Uterus (tissue), 4 donors: ENCODE results near the gene TNFSF9. TPM values are rescaled to one million over a fixed set of nuclear protein-coding genes. Genes with fewer than 3 reads are reported as not detected.
A peak's percentile ranks its signal among the peaks of the same experiment; 100 is the strongest.

ENCODE experiments used
- DNase-seq, 2 donors: peaks; one replicate each; pipeline ENCODE4 v3.0.0-alpha.2; 2019 to 2020
- H3K27ac ChIP-seq, 2 donors: fragments of 200-600 bp; sonication (generic); 1 replicate in 1 of 2; 2 replicates in 1 of 2; pipeline ENCODE4 v1.5.1; 2016 to 2018
- H3K27me3 ChIP-seq, 2 donors: fragments of 200-600 bp; sonication (generic); one replicate each; pipeline ENCODE4 v1.5.1; 2018 to 2019; ENCODE audit warnings: control low read depth in 1 of 2
- H3K36me3 ChIP-seq, 2 donors: fragments of 200-600 bp; sonication (generic); one replicate each; pipeline ENCODE4 v1.5.1; 2019; ENCODE audit warnings: control low read depth in 1 of 2
- H3K4me1 ChIP-seq, 2 donors: fragments of 200-600 bp; sonication (generic); one replicate each; pipeline ENCODE4 v1.5.1; 2018 to 2019; ENCODE audit warnings: control low read depth in 1 of 2
- H3K4me3 ChIP-seq, 2 donors: fragments of 200-600 bp; sonication (generic); 1 replicate in 1 of 2; 2 replicates in 1 of 2; pipeline ENCODE4 v1.5.1; 2018 to 2019; ENCODE audit warnings: mild to moderate bottlenecking in 1 of 2
- H3K9me3 ChIP-seq, 2 donors: fragments of 200-600 bp; sonication (generic); one replicate each; pipeline ENCODE4 v1.5.1; 2019; ENCODE audit warnings: control low read depth in 1 of 2
- POLR2A ChIP-seq, 2 donors: fragments of 450-650 bp; IDR thresholded peaks; one replicate each; pipeline ENCODE4 v1.6.1; 2016; ENCODE audit warnings: antibody characterized with exemption in 2 of 2, mild to moderate bottlenecking in 1 of 2, moderate library complexity in 1 of 2
- intact Hi-C: fragments of 100-400 bp; cut with DNase I; formaldehyde crosslinking; loops from one replicate; pipeline ENCODE4 v1.15.1; 2023; ENCODE audit warnings: low total_unique reads
- total RNA-seq, 4 donors: library from RNA; depleted of rRNA in 3 of 4; stranded (reverse); fragments of >200 nt in 3 of 4; gene quantifications; one replicate each; pipeline versions ENCODE4 v1.1.0 to v1.2.4, GENCODE V29; 2014 to 2023
- TF ChIP-seq, protein P1 (sequence below), 4 experiments: fragments of 200-600 bp in 2 of 4; fragments of 450-650 bp in 2 of 4; sonication (generic) in 2 of 4; IDR thresholded peaks; one replicate each; pipeline ENCODE4 v1.5.1; 2016 to 2019; ENCODE audit warnings: antibody characterized with exemption in 4 of 4, mild to moderate bottlenecking in 2 of 4, moderate library complexity in 1 of 4
- donor health status: DM: yes; HTN: yes; CAD: no.

Gene TNFSF9
- total RNA-seq, 4 donors from 2014 or later: 0.28 TPM; not detected in 3

DNA sequence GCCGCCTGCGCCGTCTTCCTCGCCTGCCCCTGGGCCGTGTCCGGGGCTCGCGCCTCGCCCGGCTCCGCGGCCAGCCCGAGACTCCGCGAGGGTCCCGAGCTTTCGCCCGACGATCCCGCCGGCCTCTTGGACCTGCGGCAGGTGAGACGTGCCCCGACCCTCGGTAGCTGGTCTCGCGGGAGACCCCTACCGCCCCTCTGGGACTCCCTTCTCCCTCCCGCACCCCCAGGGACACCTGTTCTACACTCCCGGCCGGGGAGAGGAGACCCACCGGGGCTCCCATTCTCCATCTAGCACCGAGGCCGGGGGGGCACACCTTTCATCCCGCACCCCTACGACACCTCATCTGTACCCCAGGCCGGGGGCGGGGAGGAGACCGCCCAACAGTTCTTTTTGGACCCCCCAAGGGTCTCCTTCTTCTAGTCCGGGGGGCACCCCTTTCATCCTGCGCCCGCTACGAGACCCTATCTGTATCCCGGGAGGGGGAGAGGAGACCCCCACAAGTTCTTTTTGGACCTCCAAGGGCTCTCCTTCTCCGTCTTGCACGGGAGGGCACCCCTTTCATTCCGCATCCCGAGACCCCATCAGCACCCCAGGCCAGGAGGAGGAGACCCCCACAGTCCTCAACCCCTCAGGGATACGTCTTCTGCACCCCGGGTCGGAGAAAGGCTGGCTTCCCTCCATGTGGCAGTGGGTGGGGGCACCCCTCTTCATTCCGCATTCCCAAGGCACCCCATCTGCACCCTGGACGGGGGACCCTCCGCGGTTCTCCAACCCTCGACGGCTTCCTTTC, 533 bp downstream of the TNFSF9 start:
- no peaks in the 10 kb centered on the region for H3K9me3 ChIP-seq

DNA sequence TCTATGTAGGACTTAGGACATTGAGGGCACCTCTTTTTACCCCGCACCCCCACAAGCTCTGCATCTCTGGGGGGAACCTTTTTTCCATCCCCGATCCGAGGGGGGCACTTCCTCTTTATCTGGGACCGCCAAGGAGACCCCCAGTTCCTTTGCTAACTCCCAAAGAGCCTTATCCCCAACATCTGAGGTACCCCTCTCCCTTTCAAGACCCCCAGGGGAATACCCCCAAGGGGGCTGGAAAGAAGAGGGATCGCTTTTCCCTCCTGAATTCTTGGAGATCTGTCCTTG, 1.1 kb downstream of the TNFSF9 start:
- Histone ChIP-seq H3K4me3 (no peak overlapping the region), H3K4me1 (peaks cover 0 to 6% of the 10 kb centered on the region in 2 donors), H3K36me3 (no peaks in the 10 kb centered on the region), H3K9me3 (no peaks in the 10 kb centered on the region), H3K27ac (no peak overlapping the region), H3K27me3 (peaks cover 0 to 4% of the 10 kb centered on the region in 2 donors)
- no peak for TF ChIP-seq POLR2A (IDR thresholded peaks at IDR 0.05)
- TF ChIP-seq, protein P1, sequence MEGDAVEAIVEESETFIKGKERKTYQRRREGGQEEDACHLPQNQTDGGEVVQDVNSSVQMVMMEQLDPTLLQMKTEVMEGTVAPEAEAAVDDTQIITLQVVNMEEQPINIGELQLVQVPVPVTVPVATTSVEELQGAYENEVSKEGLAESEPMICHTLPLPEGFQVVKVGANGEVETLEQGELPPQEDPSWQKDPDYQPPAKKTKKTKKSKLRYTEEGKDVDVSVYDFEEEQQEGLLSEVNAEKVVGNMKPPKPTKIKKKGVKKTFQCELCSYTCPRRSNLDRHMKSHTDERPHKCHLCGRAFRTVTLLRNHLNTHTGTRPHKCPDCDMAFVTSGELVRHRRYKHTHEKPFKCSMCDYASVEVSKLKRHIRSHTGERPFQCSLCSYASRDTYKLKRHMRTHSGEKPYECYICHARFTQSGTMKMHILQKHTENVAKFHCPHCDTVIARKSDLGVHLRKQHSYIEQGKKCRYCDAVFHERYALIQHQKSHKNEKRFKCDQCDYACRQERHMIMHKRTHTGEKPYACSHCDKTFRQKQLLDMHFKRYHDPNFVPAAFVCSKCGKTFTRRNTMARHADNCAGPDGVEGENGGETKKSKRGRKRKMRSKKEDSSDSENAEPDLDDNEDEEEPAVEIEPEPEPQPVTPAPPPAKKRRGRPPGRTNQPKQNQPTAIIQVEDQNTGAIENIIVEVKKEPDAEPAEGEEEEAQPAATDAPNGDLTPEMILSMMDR (IDR thresholded peaks at IDR 0.05): no peak
- DNase-seq: no peak
- intact Hi-C loops: no loop called here

More for the DNA sequence above, 533 bp downstream of the TNFSF9 start:
- peak in 1 of 2 donors; percentile 15 for DNase-seq
- TF ChIP-seq, protein P1 (IDR thresholded peaks at IDR 0.05): no peak
- TF ChIP-seq POLR2A (IDR thresholded peaks at IDR 0.05): no peak
- Histone ChIP-seq H3K27me3 (peaks cover 0 to 4% of the 10 kb centered on the region in 2 donors), H3K36me3 (no peaks in the 10 kb centered on the region), H3K4me1 (peaks cover 0 to 6% of the 10 kb centered on the region in 2 donors), H3K27ac (no peak overlapping the region), H3K4me3 (peak overlapping the region; percentile 34 to 37)
- intact Hi-C loops: no loop called here

DNA sequence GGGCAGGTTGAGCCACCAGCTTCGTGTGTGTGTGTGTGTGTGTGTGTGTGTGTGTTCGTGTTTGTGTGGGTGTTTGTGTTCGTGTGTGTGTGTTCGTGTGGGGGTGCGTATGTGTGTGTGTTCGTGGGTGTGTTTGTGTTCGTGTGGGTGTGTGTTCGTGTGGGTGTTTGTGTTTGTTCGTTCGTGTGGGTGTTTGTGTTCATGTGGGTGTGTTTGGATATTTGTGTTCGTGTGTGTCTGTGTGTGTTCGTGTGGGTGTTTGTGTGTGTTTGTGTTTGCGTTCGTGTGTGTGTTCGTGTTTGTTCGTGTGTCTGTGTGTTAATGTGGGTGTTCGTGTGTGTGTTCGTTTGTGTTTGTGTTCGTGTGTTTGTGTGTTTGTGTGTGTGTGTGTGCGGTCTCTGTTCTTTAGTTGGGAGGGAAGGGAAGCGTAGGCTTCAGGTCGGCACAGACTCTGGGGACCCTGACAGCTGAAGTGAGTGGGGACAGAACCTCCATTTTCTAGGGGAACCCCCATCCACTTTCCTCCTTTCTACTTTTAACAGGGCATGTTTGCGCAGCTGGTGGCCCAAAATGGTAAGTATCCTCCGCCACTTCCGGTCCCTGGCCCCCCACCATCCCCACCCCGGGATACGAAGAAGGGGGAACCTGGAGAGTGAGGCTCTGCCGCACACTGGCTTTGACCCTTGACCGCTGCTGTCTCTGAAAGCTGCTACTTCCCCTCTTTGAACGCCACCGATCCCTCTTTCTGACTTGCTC, 1.6 kb downstream of the TNFSF9 start:
- intact Hi-C loops: no loop called here
- Histone ChIP-seq H3K9me3 (no peaks in the 10 kb centered on the region), H3K27ac (no peak overlapping the region), H3K4me3 (no peak overlapping the region), H3K36me3 (no peaks in the 10 kb centered on the region), H3K4me1 (peaks cover 0 to 6% of the 10 kb centered on the region in 2 donors), H3K27me3 (peaks cover 0 to 4% of the 10 kb centered on the region in 2 donors)
- no peak for DNase-seq
- no peak for TF ChIP-seq POLR2A (IDR thresholded peaks at IDR 0.05)
- TF ChIP-seq, protein P1 (IDR thresholded peaks at IDR 0.05): no peak

DNA sequence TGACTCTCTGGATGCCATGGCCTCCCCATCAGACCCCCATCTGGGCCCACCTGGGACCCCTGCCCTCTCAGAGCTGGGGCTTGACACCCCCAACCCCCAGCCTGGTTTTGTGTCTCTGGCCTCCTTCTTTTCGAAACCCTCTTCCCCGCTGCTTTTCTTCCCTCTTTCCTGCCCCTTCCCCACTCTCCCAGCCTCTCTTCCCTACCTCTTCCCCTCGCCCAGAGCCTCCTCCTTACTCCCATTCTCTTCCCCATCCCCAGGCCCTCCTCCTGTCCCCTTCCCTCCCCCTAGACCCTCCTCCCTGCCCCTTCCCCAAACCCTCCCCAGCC, 2.1 kb downstream of the TNFSF9 start:
- Histone ChIP-seq H3K9me3 (no peaks in the 10 kb centered on the region), H3K27ac (no peak overlapping the region), H3K4me1 (peaks cover 0 to 6% of the 10 kb centered on the region in 2 donors), H3K27me3 (peaks cover 0 to 4% of the 10 kb centered on the region in 2 donors), H3K36me3 (no peaks in the 10 kb centered on the region), H3K4me3 (no peak overlapping the region)
- no peak for DNase-seq
- TF ChIP-seq, protein P1 (IDR thresholded peaks at IDR 0.05): no peak
- no peak for TF ChIP-seq POLR2A (IDR thresholded peaks at IDR 0.05)
- intact Hi-C loops: no loop called here

DNA sequence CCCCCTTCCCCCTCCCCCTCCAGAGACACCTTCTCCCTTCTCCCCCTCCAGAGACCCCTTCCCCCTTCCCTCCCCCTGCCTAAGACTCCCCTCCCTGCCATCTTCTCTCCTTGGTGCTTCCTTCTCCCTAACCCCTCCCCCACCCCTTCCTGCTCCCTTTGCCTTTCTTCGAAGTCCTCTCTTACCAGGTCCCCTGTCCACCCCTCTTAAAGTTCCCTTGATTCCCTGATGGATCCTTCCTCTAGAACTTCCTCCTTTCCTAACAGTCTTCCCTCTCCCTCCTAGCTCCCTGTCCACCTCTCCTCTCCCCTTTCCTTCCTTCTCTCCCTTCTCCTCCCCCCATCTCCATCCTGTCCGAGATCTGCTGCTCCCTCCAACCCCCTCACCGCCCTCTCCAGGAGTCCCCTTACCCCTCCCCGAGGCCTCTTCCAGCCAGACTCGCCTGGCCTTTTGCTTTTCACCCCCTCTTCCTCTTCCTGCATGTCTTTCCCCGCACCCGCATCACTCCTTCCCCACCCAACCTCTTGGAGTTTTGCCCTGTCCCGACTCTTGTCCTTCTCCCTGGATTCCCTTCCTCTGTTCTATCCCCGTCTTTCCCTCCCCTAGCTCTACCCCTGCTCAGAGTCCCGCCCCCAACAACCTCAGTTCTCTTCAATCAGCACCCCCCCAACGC, 3.1 kb downstream of the TNFSF9 start:
- no peak for DNase-seq
- Histone ChIP-seq H3K27me3 (peaks cover 0 to 4% of the 10 kb centered on the region in 2 donors), H3K27ac (no peak overlapping the region), H3K36me3 (no peaks in the 10 kb centered on the region), H3K4me1 (peaks cover 0 to 6% of the 10 kb centered on the region in 2 donors), H3K9me3 (no peaks in the 10 kb centered on the region), H3K4me3 (no peak overlapping the region)
- no peak for TF ChIP-seq POLR2A (IDR thresholded peaks at IDR 0.05)
- TF ChIP-seq, protein P1 (IDR thresholded peaks at IDR 0.05): no peak
- intact Hi-C loops: no loop called here
